Lower leg skin (tissue), 3 donors: Measurements from ENCODE around the gene SLC44A5.

Source experiments
- CTCF ChIP-seq, 3 donors: fragments of 450-650 bp; IDR thresholded peaks; one replicate each; pipeline ENCODE4 v1.5.1; 2016; ENCODE audit warnings: antibody characterized with exemption in 3 of 3, mild to moderate bottlenecking in 3 of 3, moderate library complexity in 2 of 3
- POLR2A ChIP-seq, 2 donors: fragments of 450-650 bp; IDR thresholded peaks; one replicate each; pipeline ENCODE4 v1.6.1; 2016 to 2017; ENCODE audit warnings: antibody characterized with exemption in 2 of 2, mild to moderate bottlenecking in 1 of 2, moderate library complexity in 1 of 2

GRCh38 chr1:75438355-75438754 is 172.6 kb downstream of the SLC44A5 start:
- no peak for TF ChIP-seq CTCF (IDR thresholded peaks at IDR 0.05)
- no peak for TF ChIP-seq POLR2A (IDR thresholded peaks at IDR 0.05)
